Activated CD4-positive, alpha-beta memory T cell treated with anti-CD3 and anti-CD28 coated beads, Interleukin-2, amount 10 ng/mL, durations not matched to agents 7 days and 5 days (primary cell): ENCODE results near the gene ADNP2. TPM values are rescaled to one million over a fixed set of nuclear protein-coding genes. Genes with fewer than 3 reads are reported as not detected.

Experiments used
- CTCF ChIA-PET: fragments of 350-600 bp; sonication (Branson Sonifier 250); formaldehyde crosslinking; loops from one replicate; lab custom pipeline; 2021; ENCODE audit warnings: antibody characterized with exemption, inconsistent platforms; lab: Charles Lee
- POLR2A ChIA-PET: fragments of 350-600 bp; sonication (Branson Sonifier 250); formaldehyde crosslinking; loops from one replicate; lab custom pipeline; 2021; ENCODE audit warnings: antibody characterized with exemption; lab: Charles Lee
- DNase-seq: peaks from one replicate; pipeline ENCODE4 v3.0.0-alpha.2; 2020
- H3K27ac Mint-ChIP-seq: one replicate; pipeline ENCODE4 v1.8.0; 2021; ENCODE audit warnings: mild to moderate bottlenecking, mixed read lengths
- H3K27me3 Mint-ChIP-seq: one replicate; pipeline ENCODE4 v1.8.0; 2021; ENCODE audit warnings: mixed read lengths
- H3K36me3 Mint-ChIP-seq: one replicate; pipeline ENCODE4 v1.8.0; 2021; ENCODE audit warnings: low read depth, mixed read lengths
- H3K4me1 Mint-ChIP-seq: one replicate; pipeline ENCODE4 v1.8.0; 2021; ENCODE audit warnings: mixed read lengths
- H3K4me3 Mint-ChIP-seq: one replicate; pipeline ENCODE4 v1.8.0; 2021; ENCODE audit warnings: mild to moderate bottlenecking, mixed read lengths
- H3K9me3 Mint-ChIP-seq: one replicate; pipeline ENCODE4 v1.8.0; 2021; ENCODE audit warnings: mixed read lengths
- total RNA-seq, 2 experiments: library from RNA; stranded (reverse); gene quantifications; one replicate each; pipeline ENCODE4 v1.2.3, GENCODE V29; 2021

The ADNP2 gene, protein sequence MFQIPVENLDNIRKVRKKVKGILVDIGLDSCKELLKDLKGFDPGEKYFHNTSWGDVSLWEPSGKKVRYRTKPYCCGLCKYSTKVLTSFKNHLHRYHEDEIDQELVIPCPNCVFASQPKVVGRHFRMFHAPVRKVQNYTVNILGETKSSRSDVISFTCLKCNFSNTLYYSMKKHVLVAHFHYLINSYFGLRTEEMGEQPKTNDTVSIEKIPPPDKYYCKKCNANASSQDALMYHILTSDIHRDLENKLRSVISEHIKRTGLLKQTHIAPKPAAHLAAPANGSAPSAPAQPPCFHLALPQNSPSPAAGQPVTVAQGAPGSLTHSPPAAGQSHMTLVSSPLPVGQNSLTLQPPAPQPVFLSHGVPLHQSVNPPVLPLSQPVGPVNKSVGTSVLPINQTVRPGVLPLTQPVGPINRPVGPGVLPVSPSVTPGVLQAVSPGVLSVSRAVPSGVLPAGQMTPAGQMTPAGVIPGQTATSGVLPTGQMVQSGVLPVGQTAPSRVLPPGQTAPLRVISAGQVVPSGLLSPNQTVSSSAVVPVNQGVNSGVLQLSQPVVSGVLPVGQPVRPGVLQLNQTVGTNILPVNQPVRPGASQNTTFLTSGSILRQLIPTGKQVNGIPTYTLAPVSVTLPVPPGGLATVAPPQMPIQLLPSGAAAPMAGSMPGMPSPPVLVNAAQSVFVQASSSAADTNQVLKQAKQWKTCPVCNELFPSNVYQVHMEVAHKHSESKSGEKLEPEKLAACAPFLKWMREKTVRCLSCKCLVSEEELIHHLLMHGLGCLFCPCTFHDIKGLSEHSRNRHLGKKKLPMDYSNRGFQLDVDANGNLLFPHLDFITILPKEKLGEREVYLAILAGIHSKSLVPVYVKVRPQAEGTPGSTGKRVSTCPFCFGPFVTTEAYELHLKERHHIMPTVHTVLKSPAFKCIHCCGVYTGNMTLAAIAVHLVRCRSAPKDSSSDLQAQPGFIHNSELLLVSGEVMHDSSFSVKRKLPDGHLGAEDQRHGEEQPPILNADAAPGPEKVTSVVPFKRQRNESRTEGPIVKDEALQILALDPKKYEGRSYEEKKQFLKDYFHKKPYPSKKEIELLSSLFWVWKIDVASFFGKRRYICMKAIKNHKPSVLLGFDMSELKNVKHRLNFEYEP
- 10 to 100 TPM; 25.8 to 26.6 TPM for total RNA-seq

DNA sequence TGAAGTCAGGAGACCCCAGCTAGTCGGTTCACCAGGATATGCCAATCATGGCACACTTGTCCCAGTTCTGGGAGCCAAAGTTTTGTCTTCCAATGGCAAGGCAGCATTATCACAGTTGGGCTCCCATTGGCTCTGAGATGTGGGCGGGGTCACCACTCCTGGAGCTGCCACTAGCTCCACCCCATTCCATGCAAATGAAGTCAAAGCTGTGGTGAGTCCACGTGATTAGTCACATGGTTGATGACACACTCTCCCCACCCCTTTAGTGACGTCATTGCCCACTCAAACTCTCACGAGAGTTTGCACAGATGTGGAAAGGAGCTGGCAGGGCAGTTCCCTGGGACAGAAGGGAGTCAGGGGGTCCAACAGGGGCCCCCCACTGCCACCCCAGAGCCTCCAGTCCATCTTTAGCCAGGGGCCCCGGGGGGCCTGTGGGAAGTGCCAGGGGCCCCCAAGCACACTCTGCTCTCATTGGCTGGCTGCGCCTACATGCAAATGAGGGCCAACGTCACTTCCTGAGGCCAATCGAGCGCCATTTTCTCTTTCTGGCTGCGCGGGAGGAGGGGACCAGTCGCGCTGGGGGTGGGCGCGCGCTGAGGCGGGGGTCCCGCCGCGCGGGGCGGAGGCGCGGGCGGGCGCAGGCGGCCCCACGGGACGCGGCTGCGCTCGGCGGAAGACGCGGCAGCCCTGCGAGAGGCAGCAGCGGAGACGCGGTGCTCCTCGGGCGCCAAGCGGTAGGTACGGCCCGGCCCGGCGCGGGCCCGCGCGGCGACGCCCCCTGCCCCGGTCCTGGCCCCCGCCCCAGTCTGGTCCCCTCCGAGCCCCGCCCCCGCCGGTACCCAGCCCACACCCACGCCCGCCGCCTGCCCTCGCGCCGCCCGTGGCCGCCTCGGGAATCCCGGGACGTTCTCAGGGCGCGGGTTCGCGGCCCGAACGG is at the start of gene ADNP2:
ADNP2 (plus strand) TSS at position 524 of the 937 bp plus-strand sequence. CDS start 8,281 bp downstream, outside the sequence.
- DNase-seq = peak; percentile 88
- ChIA-PET POLR2A (interaction anchor here (0.8 to 2.7 kb wide), 8 partner anchors 38 to 429 kb away, joined by 3 to 20 read pairs (median 4); partner anchors contain the start of genes CTDP1 and TXNL4A), CTCF (interaction anchor here (0.7 to 0.8 kb wide), 2 partner anchors 38 to 74 kb away, joined by 3 read pairs; partner anchors contain the start of gene RBFA)
- Mint-ChIP-seq H3K4me1 (peaks cover 32% of the 10 kb centered on the region), H3K4me3 (peak within 1 kb of the TSS; percentile 80), H3K27ac (peak within 1 kb of the TSS; percentile 79), H3K9me3 (no peaks in the 10 kb centered on the region), H3K27me3 (no peaks in the 10 kb centered on the region), H3K36me3 (peaks cover 18% of the 10 kb centered on the region)

DNA sequence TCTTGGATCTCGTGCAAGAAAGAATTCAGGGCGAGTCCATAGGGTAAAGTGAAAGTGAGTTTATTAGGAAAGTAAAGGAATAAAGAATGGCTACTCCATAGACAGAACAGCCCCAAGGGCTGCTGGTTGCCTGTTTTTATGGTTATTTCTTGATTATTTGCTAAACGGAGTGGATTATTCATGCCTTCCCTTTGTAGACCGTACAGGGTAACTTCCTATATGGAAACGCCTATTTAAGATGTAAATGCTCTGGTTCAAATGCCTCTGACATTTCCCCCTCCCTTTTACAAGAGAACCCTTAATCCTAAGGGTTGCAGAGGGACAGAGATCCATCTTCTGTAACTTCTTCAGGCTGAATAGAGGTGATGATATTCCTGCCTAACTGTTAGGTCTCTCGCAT is 49.1 kb upstream of the ADNP2 start:
- Mint-ChIP-seq H3K4me3 (no peak overlapping the region), H3K27ac (no peak overlapping the region), H3K4me1 (no peaks in the 10 kb centered on the region), H3K27me3 (no peaks in the 10 kb centered on the region), H3K36me3 (peaks cover 4% of the 10 kb centered on the region), H3K9me3 (peaks cover 31% of the 10 kb centered on the region)
- ChIA-PET CTCF (no interaction called here), POLR2A (no interaction called here)
- DNase-seq = no peak

DNA sequence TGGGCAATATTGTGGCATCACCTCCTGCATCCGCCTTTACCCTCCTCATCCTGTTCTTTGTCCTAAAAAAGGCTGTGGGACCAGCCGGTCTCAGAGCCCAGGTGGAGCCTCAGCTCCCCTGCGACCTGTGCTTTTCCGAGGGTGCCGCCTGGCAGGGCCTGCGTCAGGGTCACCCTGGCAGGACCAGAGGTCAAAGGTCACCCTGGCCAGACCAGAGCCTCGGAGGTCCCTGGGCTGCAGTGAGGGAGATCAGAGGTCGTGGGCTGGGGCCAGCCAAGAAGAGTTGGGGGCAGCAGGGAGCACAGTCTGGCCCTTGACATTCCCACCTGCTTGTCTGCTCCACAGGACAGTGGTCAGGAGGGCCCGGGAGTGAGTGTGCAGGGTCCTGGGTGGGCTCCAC is 43.4 kb upstream of the ADNP2 start:
- no peak overlapping the region for H3K27ac Mint-ChIP-seq
- DNase-seq = no peak
- no peaks in the 10 kb centered on the region for H3K4me1 Mint-ChIP-seq
- no peaks in the 10 kb centered on the region for H3K27me3 Mint-ChIP-seq
- no peak overlapping the region for H3K4me3 Mint-ChIP-seq
- H3K9me3 Mint-ChIP-seq = peaks cover 3% of the 10 kb centered on the region
- no peaks in the 10 kb centered on the region for H3K36me3 Mint-ChIP-seq
- ChIA-PET CTCF (no interaction called here), POLR2A (no interaction called here)

DNA sequence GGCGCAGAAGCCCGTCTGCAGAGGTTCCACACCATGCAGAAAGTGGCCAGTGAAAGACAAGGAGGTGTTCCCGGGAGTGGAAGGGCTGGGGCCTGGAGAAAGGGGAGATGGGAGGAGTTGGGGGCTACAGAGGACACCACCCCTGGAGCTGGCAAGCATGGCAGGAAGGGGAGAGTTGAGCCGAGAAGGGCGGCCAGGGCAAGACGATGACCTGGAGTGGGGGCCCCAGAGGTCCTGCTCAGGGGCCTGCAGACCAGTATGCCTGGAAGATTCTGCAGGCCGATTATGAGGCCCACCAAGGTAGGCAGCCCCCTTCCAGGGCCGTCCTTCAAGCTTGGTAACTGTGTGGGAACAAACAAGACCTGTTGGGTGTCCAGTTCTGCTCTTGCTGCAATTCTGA is 41.7 kb upstream of the ADNP2 start:
- no peak overlapping the region for H3K4me3 Mint-ChIP-seq
- H3K27me3 Mint-ChIP-seq = no peaks in the 10 kb centered on the region
- H3K27ac Mint-ChIP-seq = no peak overlapping the region
- CTCF ChIA-PET = no interaction called here
- H3K4me1 Mint-ChIP-seq = no peaks in the 10 kb centered on the region
- POLR2A ChIA-PET = no interaction called here
- H3K36me3 Mint-ChIP-seq = no peaks in the 10 kb centered on the region
- no peak for DNase-seq
- H3K9me3 Mint-ChIP-seq = peaks cover 3% of the 10 kb centered on the region

DNA sequence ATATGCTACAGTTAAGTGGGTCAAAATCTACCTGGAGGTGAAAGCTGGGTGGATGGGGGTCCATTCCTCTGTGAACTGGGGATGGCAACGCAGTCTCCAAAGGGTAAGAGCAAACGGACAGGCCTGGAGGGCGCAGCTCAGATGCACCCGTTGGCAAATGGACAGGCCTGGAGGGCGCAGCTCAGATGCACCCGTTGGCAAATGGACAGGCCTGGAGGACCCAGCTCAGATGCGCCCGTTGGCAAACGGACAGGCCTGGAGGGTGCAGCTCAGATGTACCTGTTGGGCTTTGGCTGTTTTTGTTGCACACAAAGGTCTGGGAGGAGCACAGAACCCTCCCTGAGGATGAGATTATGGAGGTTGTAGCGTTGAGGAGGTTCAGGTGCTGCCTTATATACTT is 41.2 kb upstream of the ADNP2 start:
- DNase-seq = no peak
- Mint-ChIP-seq H3K4me1 (no peaks in the 10 kb centered on the region), H3K36me3 (no peaks in the 10 kb centered on the region), H3K9me3 (no peaks in the 10 kb centered on the region), H3K27ac (no peak overlapping the region), H3K27me3 (no peaks in the 10 kb centered on the region), H3K4me3 (no peak overlapping the region)
- ChIA-PET CTCF (no interaction called here), POLR2A (no interaction called here)

DNA sequence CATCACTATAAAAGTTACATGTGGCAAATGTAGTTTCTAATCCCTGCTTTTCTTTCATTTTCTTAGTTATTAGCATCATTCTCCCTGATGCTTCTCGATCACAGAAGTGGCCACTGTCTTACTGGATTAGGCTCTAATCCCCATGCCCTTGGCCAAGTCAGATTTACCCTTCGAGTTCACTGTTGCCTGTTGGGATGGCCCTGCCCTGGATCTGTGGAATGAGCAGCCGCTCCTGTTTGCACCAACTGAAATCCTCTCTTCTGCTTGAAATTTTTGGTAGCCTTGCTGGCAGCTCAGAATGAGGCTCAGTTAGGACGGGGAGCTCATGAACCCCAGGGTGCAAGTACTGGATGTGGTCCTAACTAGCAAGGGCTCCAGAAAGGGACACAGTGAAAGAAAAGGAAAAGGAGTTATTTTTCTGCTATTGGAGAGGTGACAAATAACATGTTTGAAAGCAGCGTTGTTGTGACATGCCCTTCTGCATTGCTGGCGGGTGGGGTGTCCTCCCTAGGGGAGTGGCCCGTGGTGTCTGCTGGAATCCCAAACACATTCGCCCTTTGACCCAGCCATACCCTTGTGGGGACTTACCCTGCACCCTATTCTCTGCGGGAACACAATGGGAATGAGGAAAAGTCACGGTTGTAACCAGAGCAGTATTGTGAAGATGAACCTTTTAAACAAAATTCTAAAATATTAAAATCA is 40.3 kb upstream of the ADNP2 start:
- no peaks in the 10 kb centered on the region for H3K9me3 Mint-ChIP-seq
- H3K36me3 Mint-ChIP-seq = no peaks in the 10 kb centered on the region
- no peak overlapping the region for H3K27ac Mint-ChIP-seq
- H3K4me3 Mint-ChIP-seq = no peak overlapping the region
- CTCF ChIA-PET = no interaction called here
- H3K27me3 Mint-ChIP-seq = no peaks in the 10 kb centered on the region
- no peak for DNase-seq
- no peaks in the 10 kb centered on the region for H3K4me1 Mint-ChIP-seq
- POLR2A ChIA-PET = no interaction called here

DNA sequence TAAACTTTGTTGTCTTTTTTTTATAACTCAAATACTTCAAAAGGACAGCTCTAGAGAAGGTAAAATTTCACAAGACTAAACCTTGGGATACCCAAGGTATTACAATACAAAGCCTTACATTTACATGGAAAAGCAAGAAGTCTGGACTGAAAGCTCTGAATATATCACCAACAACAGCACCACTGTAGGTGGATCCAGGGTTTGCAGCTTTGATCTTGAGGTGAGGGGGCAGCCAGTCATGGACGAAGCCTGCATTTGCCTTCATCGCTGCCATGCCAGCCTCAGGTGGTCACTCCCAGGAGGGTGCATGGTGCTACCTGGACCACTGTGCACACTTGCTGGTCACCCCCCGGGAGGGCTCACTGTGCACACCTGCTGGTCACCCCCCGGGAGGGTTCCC is 38.2 kb upstream of the ADNP2 start:
- Mint-ChIP-seq H3K36me3 (no peaks in the 10 kb centered on the region), H3K4me1 (no peaks in the 10 kb centered on the region), H3K27me3 (no peaks in the 10 kb centered on the region), H3K9me3 (no peaks in the 10 kb centered on the region), H3K27ac (no peak overlapping the region), H3K4me3 (no peak overlapping the region)
- DNase-seq = no peak
- ChIA-PET CTCF (no interaction called here), POLR2A (no interaction called here)

DNA sequence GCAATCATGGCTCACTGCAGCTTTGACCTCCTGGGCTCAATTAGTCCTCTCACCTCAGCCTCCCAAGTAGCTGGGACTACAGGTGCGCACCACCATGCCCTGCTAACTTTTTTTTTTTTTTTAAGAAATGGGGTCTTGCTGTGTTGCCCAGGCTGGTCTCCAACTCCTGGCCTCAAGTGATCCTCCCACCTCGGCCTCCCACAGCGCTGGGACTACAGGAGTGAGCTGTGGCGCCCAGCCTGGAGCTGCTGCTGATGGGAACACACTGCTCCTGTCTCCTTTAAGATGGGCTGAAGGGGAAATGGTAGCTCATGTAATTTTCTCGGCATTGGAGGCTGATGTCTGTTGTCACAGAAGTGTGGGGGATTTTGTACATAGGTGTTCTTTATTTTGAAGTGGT is 34.9 kb upstream of the ADNP2 start:
- CTCF ChIA-PET = no interaction called here
- DNase-seq = no peak
- Mint-ChIP-seq H3K27me3 (no peaks in the 10 kb centered on the region), H3K27ac (no peak overlapping the region), H3K36me3 (no peaks in the 10 kb centered on the region), H3K9me3 (no peaks in the 10 kb centered on the region), H3K4me1 (no peaks in the 10 kb centered on the region), H3K4me3 (no peak overlapping the region)
- POLR2A ChIA-PET = no interaction called here

DNA sequence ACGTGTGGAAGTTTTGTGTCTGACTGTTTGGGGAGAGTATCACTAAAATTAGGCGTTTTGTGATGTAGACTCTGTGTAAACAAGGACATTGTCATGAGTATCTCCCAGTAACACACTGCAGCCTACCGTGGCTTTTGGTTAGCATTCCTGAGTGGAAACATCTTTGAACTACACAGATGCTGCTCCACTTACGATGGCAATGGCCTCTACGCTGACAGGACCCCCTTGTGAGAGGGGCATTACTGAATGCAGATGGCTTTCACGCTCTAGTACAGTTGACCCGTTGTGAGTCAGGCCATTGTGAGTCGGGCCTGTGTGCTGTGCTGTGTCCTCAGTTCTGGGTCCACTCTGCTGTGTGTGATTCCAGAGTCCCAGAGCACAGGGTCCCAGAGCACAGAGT is 34.4 kb upstream of the ADNP2 start:
- Mint-ChIP-seq H3K4me1 (no peaks in the 10 kb centered on the region), H3K9me3 (no peaks in the 10 kb centered on the region), H3K27me3 (no peaks in the 10 kb centered on the region), H3K36me3 (no peaks in the 10 kb centered on the region), H3K4me3 (no peak overlapping the region), H3K27ac (no peak overlapping the region)
- ChIA-PET CTCF (no interaction called here), POLR2A (no interaction called here)
- no peak for DNase-seq

DNA sequence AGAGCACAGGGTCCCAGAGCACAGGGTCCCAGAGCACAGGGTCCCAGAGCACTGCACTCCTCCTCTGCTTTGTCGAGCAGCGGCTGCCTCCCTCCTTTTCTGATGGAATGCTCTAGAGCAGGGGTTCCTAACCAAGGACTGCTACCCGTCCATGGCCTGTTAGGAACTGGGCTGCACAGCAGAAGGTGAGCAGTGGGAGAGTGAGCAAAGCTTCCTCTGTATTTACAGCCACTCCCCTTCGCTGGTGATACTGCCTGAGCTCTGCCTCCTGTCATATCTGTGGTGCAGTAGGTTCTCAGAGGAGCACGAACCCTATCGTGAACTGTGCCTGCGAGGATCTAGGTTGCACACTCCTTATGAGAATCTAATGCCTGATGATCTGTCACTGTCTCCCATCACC is 33.1 kb upstream of the ADNP2 start:
- Mint-ChIP-seq H3K4me1 (no peaks in the 10 kb centered on the region), H3K27me3 (peaks cover 3% of the 10 kb centered on the region), H3K4me3 (no peak overlapping the region), H3K9me3 (no peaks in the 10 kb centered on the region), H3K36me3 (no peaks in the 10 kb centered on the region), H3K27ac (no peak overlapping the region)
- CTCF ChIA-PET = no interaction called here
- DNase-seq = no peak
- POLR2A ChIA-PET = no interaction called here

DNA sequence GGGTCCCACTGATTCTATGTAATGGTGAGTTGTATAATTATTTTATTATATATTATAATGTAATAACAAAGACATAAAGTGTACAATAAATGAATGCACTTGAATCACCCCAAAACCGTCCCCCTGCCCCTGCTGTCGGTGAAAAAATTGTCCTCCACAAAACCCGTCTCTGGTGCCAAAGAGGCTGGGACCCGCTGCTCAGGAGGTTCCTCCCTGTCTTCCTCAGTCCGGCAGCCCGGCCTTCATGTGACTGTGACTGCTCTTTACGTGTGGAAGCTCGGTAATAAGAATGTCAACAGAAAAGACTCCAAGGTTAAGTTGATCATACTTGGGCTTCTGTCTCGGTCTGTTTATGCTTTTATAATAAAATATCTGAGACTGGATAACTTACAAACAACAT is 32.7 kb upstream of the ADNP2 start:
- Mint-ChIP-seq H3K27ac (no peak overlapping the region), H3K36me3 (no peaks in the 10 kb centered on the region), H3K27me3 (peaks cover 3% of the 10 kb centered on the region), H3K9me3 (no peaks in the 10 kb centered on the region), H3K4me3 (no peak overlapping the region), H3K4me1 (no peaks in the 10 kb centered on the region)
- DNase-seq = no peak
- ChIA-PET POLR2A (no interaction called here), CTCF (no interaction called here)

DNA sequence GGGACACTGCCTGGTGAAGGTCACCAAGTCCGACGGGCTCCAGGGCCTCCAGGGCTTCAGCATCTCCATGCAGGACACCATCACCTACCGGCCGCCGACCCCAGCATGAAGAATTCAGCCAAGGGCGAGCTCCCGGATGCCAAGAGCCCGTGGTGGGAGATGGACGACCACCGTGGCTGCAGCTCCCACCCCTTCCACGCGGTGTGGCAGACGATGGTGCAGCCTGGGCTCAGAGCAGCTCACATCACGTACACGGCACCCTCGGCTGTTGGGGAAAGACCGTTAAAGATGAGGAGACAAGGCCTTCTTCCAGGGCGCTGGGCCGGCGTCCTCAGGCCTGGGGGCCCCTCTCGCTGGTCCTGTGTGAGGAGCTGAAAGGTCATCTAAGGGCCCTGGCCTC is 31.2 kb upstream of the ADNP2 start:
- H3K27me3 Mint-ChIP-seq = peaks cover 7% of the 10 kb centered on the region
- no peak overlapping the region for H3K4me3 Mint-ChIP-seq
- ChIA-PET CTCF (no interaction called here), POLR2A (no interaction called here)
- no peaks in the 10 kb centered on the region for H3K9me3 Mint-ChIP-seq
- no peak overlapping the region for H3K27ac Mint-ChIP-seq
- no peaks in the 10 kb centered on the region for H3K36me3 Mint-ChIP-seq
- no peaks in the 10 kb centered on the region for H3K4me1 Mint-ChIP-seq
- no peak for DNase-seq
